ENCODE data around the gene FMN2. TPM values are rescaled to one million over a fixed set of nuclear protein-coding genes. Genes with fewer than 3 reads are reported as not detected.

Gene FMN2
- total RNA-seq, 1 experiment from 2014 or later, result 0.59 TPM

GRCh38 chr1:240210026-240210425, 118.3 kb downstream of the FMN2 start:
- Histone ChIP-seq H3K4me1 (ENCODE audit: insufficient read depth, low read length) (no peaks in the 10 kb centered on the region), H4K91ac (ENCODE audit: insufficient read length, low read depth, low read length) (no peak overlapping the region), H3K23ac (ENCODE audit: insufficient read length, low read depth, low read length) (no peak overlapping the region), H3K18ac (ENCODE audit: insufficient read length, low read depth, low read length) (no peak overlapping the region), H3K27me3 (ENCODE audit: insufficient read depth, low read length) (no peaks in the 10 kb centered on the region), H3K27ac (ENCODE audit: insufficient read length, low read depth, low read length) (no peak overlapping the region), H4K5ac (ENCODE audit: insufficient read length, low read depth, low read length) (no peak overlapping the region), H3K9ac (ENCODE audit: extremely low read depth, insufficient read length, low read length) (no peak overlapping the region), H4K20me1 (ENCODE audit: control insufficient read depth, insufficient read depth, insufficient read length) (no peaks in the 10 kb centered on the region), H2BK20ac (ENCODE audit: low read depth, low read length, poor library complexity, severe bottlenecking) (no peak overlapping the region), H2AFZ (ENCODE audit: low read length) (no peak overlapping the region), H3K56ac (ENCODE audit: insufficient read length, low read depth, low read length) (no peak overlapping the region), H4K8ac (replicated peaks; ENCODE audit: insufficient read length, low read depth, low read length) (no peak overlapping the region), H2BK120ac (ENCODE audit: low read depth, low read length, poor library complexity, severe bottlenecking) (no peak overlapping the region), H2BK15ac (ENCODE audit: low read depth, low read length) (no peak overlapping the region), H2BK5ac (ENCODE audit: insufficient read length, low read length) (no peak overlapping the region), H2AK5ac (ENCODE audit: insufficient read length, low read length) (no peak overlapping the region), H3K23me2 (ENCODE audit: insufficient read length, low read depth, low read length, poor library complexity, severe bottlenecking) (no peaks in the 10 kb centered on the region), H3K79me1 (ENCODE audit: insufficient read depth, low read depth, low read length, poor library complexity, severe bottlenecking) (no peaks in the 10 kb centered on the region), H3K4ac (ENCODE audit: low read depth, low read length) (no peak overlapping the region), H3K79me2 (ENCODE audit: insufficient read depth, low read length) (no peaks in the 10 kb centered on the region), H3K4me2 (ENCODE audit: insufficient read depth, insufficient read length, low read length) (no peak overlapping the region), H3T11ph (ENCODE audit: low read length) (no peak overlapping the region), H2BK12ac (ENCODE audit: insufficient read length, low read depth, low read length) (no peak overlapping the region), H3K14ac (ENCODE audit: insufficient read depth, low read length) (no peak overlapping the region), H3K9me3 (ENCODE audit: control insufficient read depth, low read depth, low read length) (no peaks in the 10 kb centered on the region)
- no peak for DNase-seq
- no peaks in the 10 kb centered on the region for H3K27me3 Mint-ChIP-seq (ENCODE audit: low read depth)
- no CpG with 5 or more reads among the region's 4 CpGs for WGBS (ENCODE audit: extremely low coverage, insufficient read length, low lambda C conversion rate)
- H3K9me3 Mint-ChIP-seq, result 0 out of 5 replicates have a peak, but pooled peaks cover 0 to 3% of the 10 kb centered on the region in 2 experiments
- H3K27ac Mint-ChIP-seq, result no peak overlapping the region
- no peak for TF ChIP-seq CTCF (conservative IDR thresholded peaks at IDR 0.05)
- no peaks in the 10 kb centered on the region for H3K4me1 Mint-ChIP-seq
- peaks cover 0 to 5% (median 4%) of the 10 kb centered on the region in 3 experiments; a peak in 3 of 7 replicates for H3K36me3 Mint-ChIP-seq (ENCODE audit: insufficient read depth in 1 of 3, low read depth in 3 of 3)
- H3K4me3 Mint-ChIP-seq, result no peak overlapping the region
